HEK293 (cell line): ENCODE results near the gene CPNE1.

Experiments
- GLIS2 ChIP-seq: fragments of 450-650 bp; formaldehyde crosslinking; IDR thresholded peaks from 2 replicates; pipeline ENCODE4 v1.5.1; 2016; ENCODE audit warnings: missing biosample characterization, missing genetic modification characterization
- KLF1 ChIP-seq: fragments of 450-650 bp; formaldehyde crosslinking; IDR thresholded peaks from 2 replicates; pipeline ENCODE4 v1.5.1; 2016; ENCODE audit warnings: missing biosample characterization, missing genetic modification characterization
- KLF9 ChIP-seq: fragments of 450-650 bp; formaldehyde crosslinking; IDR thresholded peaks from 2 replicates; pipeline ENCODE4 v1.5.1; 2016; ENCODE audit warnings: missing biosample characterization, missing genetic modification characterization, low read depth
- OVOL3 ChIP-seq: fragments of 450-650 bp; formaldehyde crosslinking; IDR thresholded peaks from 2 replicates; pipeline ENCODE4 v1.5.1; 2016; ENCODE audit warnings: missing biosample characterization, missing genetic modification characterization
- PRDM1 ChIP-seq: fragments of 450-650 bp; formaldehyde crosslinking; IDR thresholded peaks from 2 replicates; pipeline ENCODE4; 2016; ENCODE audit warnings: missing biosample characterization, missing genetic modification characterization
- REPIN1 ChIP-seq: fragments of 450-650 bp; formaldehyde crosslinking; IDR thresholded peaks from 2 replicates; pipeline ENCODE4 v1.5.1; 2017; ENCODE audit warnings: missing biosample characterization, missing genetic modification characterization, low read depth
- ZBTB1 ChIP-seq: fragments of 450-650 bp; formaldehyde crosslinking; IDR thresholded peaks from 2 replicates; pipeline ENCODE4 v1.5.1; 2016; ENCODE audit warnings: missing biosample characterization, missing genetic modification characterization
- ZFP37 ChIP-seq: fragments of 450-650 bp; formaldehyde crosslinking; IDR thresholded peaks from 2 replicates; pipeline ENCODE4 v1.5.1; 2016; ENCODE audit warnings: missing biosample characterization, missing genetic modification characterization
- ZNF121 ChIP-seq: fragments of 450-650 bp; formaldehyde crosslinking; IDR thresholded peaks from 2 replicates; pipeline ENCODE4 v1.5.1; 2016; ENCODE audit warnings: missing biosample characterization, missing genetic modification characterization
- ZNF211 ChIP-seq: fragments of 450-650 bp; formaldehyde crosslinking; IDR thresholded peaks from 2 replicates; pipeline ENCODE4 v1.5.1; 2016; ENCODE audit warnings: low read depth, missing biosample characterization, missing genetic modification characterization
- ZNF223 ChIP-seq: fragments of 450-650 bp; formaldehyde crosslinking; IDR thresholded peaks from 2 replicates; pipeline ENCODE4 v1.5.1; 2016; ENCODE audit warnings: missing biosample characterization, missing genetic modification characterization
- ZNF24 ChIP-seq: fragments of 450-650 bp; formaldehyde crosslinking; IDR thresholded peaks from 2 replicates; pipeline ENCODE4 v1.5.1; 2016; ENCODE audit warnings: missing biosample characterization, missing genetic modification characterization
- ZNF366 ChIP-seq: fragments of 450-650 bp; formaldehyde crosslinking; conservative IDR thresholded peaks from 2 replicates; pipeline ENCODE4 v1.5.1; 2016; ENCODE audit warnings: missing biosample characterization, missing genetic modification characterization
- ZNF391 ChIP-seq: fragments of 450-650 bp; formaldehyde crosslinking; IDR thresholded peaks from 2 replicates; pipeline ENCODE4 v1.5.1; 2016; ENCODE audit warnings: low read depth, missing biosample characterization, missing genetic modification characterization, borderline replicate concordance
- ZNF501 ChIP-seq: fragments of 450-650 bp; formaldehyde crosslinking; IDR thresholded peaks from 2 replicates; pipeline ENCODE4 v1.5.1; 2016; ENCODE audit warnings: missing biosample characterization, missing genetic modification characterization
- ZNF626 ChIP-seq: fragments of 450-650 bp; sonication (Bioruptor Pico); formaldehyde crosslinking; IDR thresholded peaks from 2 replicates; pipeline ENCODE4 v1.5.1; 2018; ENCODE audit warnings: missing biosample characterization, missing genetic modification characterization, inconsistent platforms
- ZNF785 ChIP-seq: fragments of 450-650 bp; formaldehyde crosslinking; IDR thresholded peaks from 2 replicates; pipeline ENCODE4 v1.5.1; 2016; ENCODE audit warnings: missing biosample characterization, missing genetic modification characterization
- TF ChIP-seq, protein P1 (sequence below): fragments of 450-650 bp; formaldehyde crosslinking; IDR thresholded peaks from 2 replicates; pipeline ENCODE4 v1.5.1; 2016; ENCODE audit warnings: missing biosample characterization, missing genetic modification characterization, low read depth
- TF ChIP-seq, protein P2 (sequence below): fragments of 450-650 bp; formaldehyde crosslinking; IDR thresholded peaks from 2 replicates; pipeline ENCODE4 v1.5.1; 2016; ENCODE audit warnings: missing biosample characterization, missing genetic modification characterization
- TF ChIP-seq, protein P3 (sequence below): fragments of 450-650 bp; formaldehyde crosslinking; IDR thresholded peaks from 2 replicates; pipeline ENCODE4 v1.5.1; 2016; ENCODE audit warnings: missing biosample characterization, missing genetic modification characterization
- TF ChIP-seq, protein P4 (sequence below): fragments of 450-650 bp; formaldehyde crosslinking; IDR thresholded peaks from 2 replicates; pipeline ENCODE4 v1.5.0; 2017; ENCODE audit warnings: missing biosample characterization, missing genetic modification characterization, borderline replicate concordance
- TF ChIP-seq, protein P5 (sequence below): fragments of 450-650 bp; formaldehyde crosslinking; IDR thresholded peaks from 2 replicates; pipeline ENCODE4 v1.5.1; 2016; ENCODE audit warnings: missing biosample characterization, missing genetic modification characterization
- TF ChIP-seq, protein P6 (sequence below): fragments of 450-650 bp; formaldehyde crosslinking; conservative IDR thresholded peaks from 2 replicates; pipeline ENCODE4 v1.5.1; 2016; ENCODE audit warnings: low read depth, missing biosample characterization, missing genetic modification characterization

CPNE1 gene

DNA sequence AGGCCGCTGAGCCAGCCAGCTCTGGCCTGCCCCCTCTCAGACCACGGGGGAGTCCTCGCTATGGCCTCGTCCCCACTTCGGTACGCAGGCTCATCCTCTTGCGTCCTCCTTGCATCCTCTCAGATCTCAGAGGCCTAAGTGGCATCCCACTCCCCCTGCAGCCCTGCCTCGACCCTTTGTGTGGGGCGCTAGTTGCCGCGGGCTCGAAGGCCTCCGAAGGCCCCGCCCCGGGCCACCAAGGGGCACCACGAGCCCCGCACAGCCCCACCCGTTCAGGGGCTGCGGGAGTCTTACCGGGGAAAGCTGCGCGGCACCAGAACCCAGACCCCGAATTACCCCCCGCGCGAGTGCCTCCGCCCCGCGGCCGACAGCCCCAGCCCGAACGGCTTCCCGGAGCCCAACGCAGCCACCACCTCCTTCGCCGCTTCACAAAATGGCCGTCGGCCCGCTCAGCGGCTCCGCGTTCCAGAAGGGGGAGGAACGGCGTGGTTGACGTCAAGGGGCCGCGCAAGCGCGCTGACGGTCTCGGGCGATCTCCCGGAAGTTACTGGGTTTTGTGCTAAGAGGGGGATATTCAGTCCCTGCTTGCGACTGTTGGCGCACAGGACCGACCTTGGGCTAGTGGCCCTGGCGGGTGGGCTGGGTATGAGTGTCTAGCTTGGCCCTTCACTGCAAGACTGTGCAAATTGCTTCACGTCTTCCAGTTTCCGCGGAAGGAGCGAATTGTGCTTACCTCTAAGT is at the start of gene CPNE1, which contains the start of gene RBM12 (continued):
- peak; percentile 69 for TF ChIP-seq ZNF24 (tag by site-specific recombination)
- TF ChIP-seq ZNF391 (tag by site-specific recombination): peak; percentile 91; the same call in 1 of the 2 replicates
- TF ChIP-seq, protein P1, sequence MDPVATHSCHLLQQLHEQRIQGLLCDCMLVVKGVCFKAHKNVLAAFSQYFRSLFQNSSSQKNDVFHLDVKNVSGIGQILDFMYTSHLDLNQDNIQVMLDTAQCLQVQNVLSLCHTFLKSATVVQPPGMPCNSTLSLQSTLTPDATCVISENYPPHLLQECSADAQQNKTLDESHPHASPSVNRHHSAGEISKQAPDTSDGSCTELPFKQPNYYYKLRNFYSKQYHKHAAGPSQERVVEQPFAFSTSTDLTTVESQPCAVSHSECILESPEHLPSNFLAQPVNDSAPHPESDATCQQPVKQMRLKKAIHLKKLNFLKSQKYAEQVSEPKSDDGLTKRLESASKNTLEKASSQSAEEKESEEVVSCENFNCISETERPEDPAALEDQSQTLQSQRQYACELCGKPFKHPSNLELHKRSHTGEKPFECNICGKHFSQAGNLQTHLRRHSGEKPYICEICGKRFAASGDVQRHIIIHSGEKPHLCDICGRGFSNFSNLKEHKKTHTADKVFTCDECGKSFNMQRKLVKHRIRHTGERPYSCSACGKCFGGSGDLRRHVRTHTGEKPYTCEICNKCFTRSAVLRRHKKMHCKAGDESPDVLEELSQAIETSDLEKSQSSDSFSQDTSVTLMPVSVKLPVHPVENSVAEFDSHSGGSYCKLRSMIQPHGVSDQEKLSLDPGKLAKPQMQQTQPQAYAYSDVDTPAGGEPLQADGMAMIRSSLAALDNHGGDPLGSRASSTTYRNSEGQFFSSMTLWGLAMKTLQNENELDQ: no peak
- peak; percentile 73; the same call in 1 of the 2 replicates for TF ChIP-seq ZNF501
- TF ChIP-seq GLIS2: peak; percentile 92
- TF ChIP-seq ZNF223 (tag by site-specific recombination): 0 out of 2 replicates have a peak, but pooled peaks have one; percentile 66
- no peak for TF ChIP-seq PRDM1
- no peak for TF ChIP-seq ZNF211
- TF ChIP-seq, protein P2, sequence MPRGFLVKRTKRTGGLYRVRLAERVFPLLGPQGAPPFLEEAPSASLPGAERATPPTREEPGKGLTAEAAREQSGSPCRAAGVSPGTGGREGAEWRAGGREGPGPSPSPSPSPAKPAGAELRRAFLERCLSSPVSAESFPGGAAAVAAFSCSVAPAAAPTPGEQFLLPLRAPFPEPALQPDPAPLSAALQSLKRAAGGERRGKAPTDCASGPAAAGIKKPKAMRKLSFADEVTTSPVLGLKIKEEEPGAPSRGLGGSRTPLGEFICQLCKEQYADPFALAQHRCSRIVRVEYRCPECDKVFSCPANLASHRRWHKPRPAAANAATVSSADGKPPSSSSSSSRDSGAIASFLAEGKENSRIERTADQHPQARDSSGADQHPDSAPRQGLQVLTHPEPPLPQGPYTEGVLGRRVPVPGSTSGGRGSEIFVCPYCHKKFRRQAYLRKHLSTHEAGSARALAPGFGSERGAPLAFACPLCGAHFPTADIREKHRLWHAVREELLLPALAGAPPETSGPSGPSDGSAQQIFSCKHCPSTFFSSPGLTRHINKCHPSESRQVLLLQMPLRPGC (tag by site-specific recombination): peak; percentile 80
- TF ChIP-seq KLF9 (tag by site-specific recombination): peak; percentile 84
- TF ChIP-seq, protein P3, sequence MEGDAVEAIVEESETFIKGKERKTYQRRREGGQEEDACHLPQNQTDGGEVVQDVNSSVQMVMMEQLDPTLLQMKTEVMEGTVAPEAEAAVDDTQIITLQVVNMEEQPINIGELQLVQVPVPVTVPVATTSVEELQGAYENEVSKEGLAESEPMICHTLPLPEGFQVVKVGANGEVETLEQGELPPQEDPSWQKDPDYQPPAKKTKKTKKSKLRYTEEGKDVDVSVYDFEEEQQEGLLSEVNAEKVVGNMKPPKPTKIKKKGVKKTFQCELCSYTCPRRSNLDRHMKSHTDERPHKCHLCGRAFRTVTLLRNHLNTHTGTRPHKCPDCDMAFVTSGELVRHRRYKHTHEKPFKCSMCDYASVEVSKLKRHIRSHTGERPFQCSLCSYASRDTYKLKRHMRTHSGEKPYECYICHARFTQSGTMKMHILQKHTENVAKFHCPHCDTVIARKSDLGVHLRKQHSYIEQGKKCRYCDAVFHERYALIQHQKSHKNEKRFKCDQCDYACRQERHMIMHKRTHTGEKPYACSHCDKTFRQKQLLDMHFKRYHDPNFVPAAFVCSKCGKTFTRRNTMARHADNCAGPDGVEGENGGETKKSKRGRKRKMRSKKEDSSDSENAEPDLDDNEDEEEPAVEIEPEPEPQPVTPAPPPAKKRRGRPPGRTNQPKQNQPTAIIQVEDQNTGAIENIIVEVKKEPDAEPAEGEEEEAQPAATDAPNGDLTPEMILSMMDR (tag by site-specific recombination): peak; percentile 43; the same call in 1 of the 2 replicates
- no peak for TF ChIP-seq ZNF366 (tag by site-specific recombination)
- TF ChIP-seq ZNF626 (tag by site-specific recombination): no peak
- no peak for TF ChIP-seq REPIN1 (tag by site-specific recombination)
- TF ChIP-seq ZFP37: peak; percentile 85; the same call in 1 of the 2 replicates
- TF ChIP-seq ZNF785 (tag by site-specific recombination): no peak
- peak; percentile 88 for TF ChIP-seq KLF1
- TF ChIP-seq, protein P4, sequence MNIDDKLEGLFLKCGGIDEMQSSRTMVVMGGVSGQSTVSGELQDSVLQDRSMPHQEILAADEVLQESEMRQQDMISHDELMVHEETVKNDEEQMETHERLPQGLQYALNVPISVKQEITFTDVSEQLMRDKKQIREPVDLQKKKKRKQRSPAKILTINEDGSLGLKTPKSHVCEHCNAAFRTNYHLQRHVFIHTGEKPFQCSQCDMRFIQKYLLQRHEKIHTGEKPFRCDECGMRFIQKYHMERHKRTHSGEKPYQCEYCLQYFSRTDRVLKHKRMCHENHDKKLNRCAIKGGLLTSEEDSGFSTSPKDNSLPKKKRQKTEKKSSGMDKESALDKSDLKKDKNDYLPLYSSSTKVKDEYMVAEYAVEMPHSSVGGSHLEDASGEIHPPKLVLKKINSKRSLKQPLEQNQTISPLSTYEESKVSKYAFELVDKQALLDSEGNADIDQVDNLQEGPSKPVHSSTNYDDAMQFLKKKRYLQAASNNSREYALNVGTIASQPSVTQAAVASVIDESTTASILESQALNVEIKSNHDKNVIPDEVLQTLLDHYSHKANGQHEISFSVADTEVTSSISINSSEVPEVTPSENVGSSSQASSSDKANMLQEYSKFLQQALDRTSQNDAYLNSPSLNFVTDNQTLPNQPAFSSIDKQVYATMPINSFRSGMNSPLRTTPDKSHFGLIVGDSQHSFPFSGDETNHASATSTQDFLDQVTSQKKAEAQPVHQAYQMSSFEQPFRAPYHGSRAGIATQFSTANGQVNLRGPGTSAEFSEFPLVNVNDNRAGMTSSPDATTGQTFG (tag by site-specific recombination): no peak
- TF ChIP-seq ZBTB1 (tag by site-specific recombination): peak; percentile 63
- TF ChIP-seq, protein P5, sequence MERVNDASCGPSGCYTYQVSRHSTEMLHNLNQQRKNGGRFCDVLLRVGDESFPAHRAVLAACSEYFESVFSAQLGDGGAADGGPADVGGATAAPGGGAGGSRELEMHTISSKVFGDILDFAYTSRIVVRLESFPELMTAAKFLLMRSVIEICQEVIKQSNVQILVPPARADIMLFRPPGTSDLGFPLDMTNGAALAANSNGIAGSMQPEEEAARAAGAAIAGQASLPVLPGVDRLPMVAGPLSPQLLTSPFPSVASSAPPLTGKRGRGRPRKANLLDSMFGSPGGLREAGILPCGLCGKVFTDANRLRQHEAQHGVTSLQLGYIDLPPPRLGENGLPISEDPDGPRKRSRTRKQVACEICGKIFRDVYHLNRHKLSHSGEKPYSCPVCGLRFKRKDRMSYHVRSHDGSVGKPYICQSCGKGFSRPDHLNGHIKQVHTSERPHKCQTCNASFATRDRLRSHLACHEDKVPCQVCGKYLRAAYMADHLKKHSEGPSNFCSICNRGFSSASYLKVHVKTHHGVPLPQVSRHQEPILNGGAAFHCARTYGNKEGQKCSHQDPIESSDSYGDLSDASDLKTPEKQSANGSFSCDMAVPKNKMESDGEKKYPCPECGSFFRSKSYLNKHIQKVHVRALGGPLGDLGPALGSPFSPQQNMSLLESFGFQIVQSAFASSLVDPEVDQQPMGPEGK: peak; percentile 80
- TF ChIP-seq ZNF121: no peak
- TF ChIP-seq, protein P6, sequence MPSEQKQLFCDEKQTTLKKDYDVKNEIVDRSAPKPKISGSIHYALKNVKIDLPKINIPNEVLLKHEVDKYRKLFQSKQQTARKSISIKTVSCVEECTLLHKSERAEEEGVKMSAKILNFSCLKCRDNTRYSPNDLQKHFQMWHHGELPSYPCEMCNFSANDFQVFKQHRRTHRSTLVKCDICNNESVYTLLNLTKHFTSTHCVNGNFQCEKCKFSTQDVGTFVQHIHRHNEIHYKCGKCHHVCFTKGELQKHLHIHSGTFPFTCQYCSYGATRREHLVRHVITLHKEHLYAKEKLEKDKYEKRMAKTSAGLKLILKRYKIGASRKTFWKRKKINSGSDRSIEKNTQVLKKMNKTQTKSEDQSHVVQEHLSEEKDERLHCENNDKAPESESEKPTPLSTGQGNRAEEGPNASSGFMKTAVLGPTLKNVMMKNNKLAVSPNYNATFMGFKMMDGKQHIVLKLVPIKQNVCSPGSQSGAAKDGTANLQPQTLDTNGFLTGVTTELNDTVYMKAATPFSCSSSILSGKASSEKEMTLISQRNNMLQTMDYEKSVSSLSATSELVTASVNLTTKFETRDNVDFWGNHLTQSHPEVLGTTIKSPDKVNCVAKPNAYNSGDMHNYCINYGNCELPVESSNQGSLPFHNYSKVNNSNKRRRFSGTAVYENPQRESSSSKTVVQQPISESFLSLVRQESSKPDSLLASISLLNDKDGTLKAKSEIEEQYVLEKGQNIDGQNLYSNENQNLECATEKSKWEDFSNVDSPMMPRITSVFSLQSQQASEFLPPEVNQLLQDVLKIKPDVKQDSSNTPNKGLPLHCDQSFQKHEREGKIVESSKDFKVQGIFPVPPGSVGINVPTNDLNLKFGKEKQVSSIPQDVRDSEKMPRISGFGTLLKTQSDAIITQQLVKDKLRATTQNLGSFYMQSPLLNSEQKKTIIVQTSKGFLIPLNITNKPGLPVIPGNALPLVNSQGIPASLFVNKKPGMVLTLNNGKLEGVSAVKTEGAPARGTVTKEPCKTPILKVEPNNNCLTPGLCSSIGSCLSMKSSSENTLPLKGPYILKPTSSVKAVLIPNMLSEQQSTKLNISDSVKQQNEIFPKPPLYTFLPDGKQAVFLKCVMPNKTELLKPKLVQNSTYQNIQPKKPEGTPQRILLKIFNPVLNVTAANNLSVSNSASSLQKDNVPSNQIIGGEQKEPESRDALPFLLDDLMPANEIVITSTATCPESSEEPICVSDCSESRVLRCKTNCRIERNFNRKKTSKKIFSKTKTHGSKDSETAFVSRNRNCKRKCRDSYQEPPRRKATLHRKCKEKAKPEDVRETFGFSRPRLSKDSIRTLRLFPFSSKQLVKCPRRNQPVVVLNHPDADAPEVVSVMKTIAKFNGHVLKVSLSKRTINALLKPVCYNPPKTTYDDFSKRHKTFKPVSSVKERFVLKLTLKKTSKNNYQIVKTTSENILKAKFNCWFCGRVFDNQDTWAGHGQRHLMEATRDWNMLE (tag by site-specific recombination): no peak
- peak; percentile 83; the same call in 1 of the 2 replicates for TF ChIP-seq OVOL3 (tag by site-specific recombination)
